A549 treated with AZD9567 at 1 μM for 4 hours (cell line): ENCODE results near the gene SLC25A6. TPM values are rescaled to one million over a fixed set of nuclear protein-coding genes. Genes with fewer than 3 reads are reported as not detected.

Experiments used
- total RNA-seq: library from RNA; stranded (reverse); fragments of 200-300 nt; extraction: Qiagen RNA extraction; gene quantifications from 5 replicates; pipeline ENCODE4 v1.2.3, GENCODE V29; 2022; ENCODE audit not compliant: insufficient read depth

Gene SLC25A6
- total RNA-seq = 387 to 480 TPM (median 468 TPM) in 5 replicates

GRCh38 chrX:1391707-1392375 lies at the start of gene SLC25A6:
Gene SLC25A6, minus strand, starts transcription at chrX:1392113. Its CDS starts 104 bp downstream, at chrX:1392009.

GRCh38 chrX:1336331-1336943 lies 55.5 kb downstream of the SLC25A6 start, which contains the start of gene IL3RA:
Gene IL3RA, plus strand, starts transcription at chrX:1336785. Its CDS starts 4,981 bp downstream, at chrX:1341766.

Other genes starting within 250 kb of the SLC25A6 start
- 0.72 to 0.87 TPM (median 0.79 TPM) in 4 of 5 replicates, not detected in the other for gene CRLF2, start 179.5 kb downstream of the SLC25A6 start, total RNA-seq
- gene CSF2RA, start 123.3 kb downstream of the SLC25A6 start, total RNA-seq = 2.5 to 5.5 TPM (median 2.8 TPM) in 5 replicates
- gene IL3RA, start 55.3 kb downstream of the SLC25A6 start, total RNA-seq = 0.08 to 0.38 TPM (median 0.27 TPM) in 4 of 5 replicates, not detected in the other
- gene ASMTL, start 60.8 kb upstream of the SLC25A6 start, total RNA-seq = 13.5 to 23.6 TPM (median 20.9 TPM) in 5 replicates
- 0.01 to 0.03 TPM in 2 of 5 replicates, not detected in the others for gene P2RY8, start 145.1 kb upstream of the SLC25A6 start, total RNA-seq
- 28.4 to 39.0 TPM (median 38.1 TPM) in 5 replicates for gene AKAP17A, start 199.5 kb upstream of the SLC25A6 start, total RNA-seq
- 0.17 to 0.48 TPM (median 0.35 TPM) in 4 of 5 replicates, not detected in the other for gene ASMT, start 222.9 kb upstream of the SLC25A6 start, total RNA-seq